Chondrocyte (in vitro differentiated cells): ENCODE data around the gene FLYWCH1. TPM values are rescaled to one million over a fixed set of nuclear protein-coding genes. Genes with fewer than 3 reads are reported as not detected.

Experiments used
- DNase-seq: peaks from one replicate; pipeline ENCODE4 v3.0.0; 2021; ENCODE audit warnings: mixed read lengths, low spot score
- H3K27ac Mint-ChIP-seq: one replicate; pipeline ENCODE4 v1.8.0; 2021; ENCODE audit warnings: mild to moderate bottlenecking, moderate library complexity, mixed read lengths; ENCODE audit not compliant: unreplicated experiment
- H3K27me3 Mint-ChIP-seq: 2 replicates; pipeline ENCODE4 v1.8.0; 2021; ENCODE audit warnings: low read depth, mixed read lengths
- H3K36me3 Mint-ChIP-seq: 2 replicates; pipeline ENCODE4 v1.8.0; 2021; ENCODE audit warnings: low read depth, mixed read lengths
- H3K4me1 Mint-ChIP-seq: 2 replicates; pipeline ENCODE4 v1.8.0; 2021; ENCODE audit warnings: low read depth, mild to moderate bottlenecking, mixed read lengths
- H3K4me3 Mint-ChIP-seq: one replicate; pipeline ENCODE4 v1.8.0; 2021; ENCODE audit warnings: mild to moderate bottlenecking, moderate library complexity, mixed read lengths; ENCODE audit not compliant: unreplicated experiment
- H3K9me3 Mint-ChIP-seq: 2 replicates; pipeline ENCODE4 v1.8.0; 2021; ENCODE audit warnings: low read depth, mixed read lengths
- total RNA-seq: library from RNA; stranded (reverse); gene quantifications from 3 replicates; pipeline ENCODE4 v1.2.1, GENCODE V29; 2021
- TF ChIP-seq, protein P1 (sequence below): fragments of 200-600 bp; sonication (generic); IDR thresholded peaks from 2 replicates; pipeline ENCODE4 v1.5.0; 2021; ENCODE audit warnings: antibody characterized with exemption, mild to moderate bottlenecking, moderate library complexity

FLYWCH1 gene
- total RNA-seq, 1 donor from 2014 or later, result 47.1 TPM

GRCh38 chr16:2882650-2883457 is 28.9 kb upstream of the FLYWCH1 start, which contains the start of gene FLYWCH2:
FLYWCH2 (plus strand) TSS chr16:2883215; CDS start chr16:2896450, 13,235 bp downstream.
- no peaks in the 10 kb centered on the region for H3K9me3 Mint-ChIP-seq
- peak within 1 kb of the TSS; percentile 97 for H3K27ac Mint-ChIP-seq
- H3K4me3 Mint-ChIP-seq, result peak within 1 kb of the TSS; percentile 87
- H3K27me3 Mint-ChIP-seq, result no peaks in the 10 kb centered on the region
- peaks cover 17% of the 10 kb centered on the region for H3K4me1 Mint-ChIP-seq
- TF ChIP-seq, protein P1, sequence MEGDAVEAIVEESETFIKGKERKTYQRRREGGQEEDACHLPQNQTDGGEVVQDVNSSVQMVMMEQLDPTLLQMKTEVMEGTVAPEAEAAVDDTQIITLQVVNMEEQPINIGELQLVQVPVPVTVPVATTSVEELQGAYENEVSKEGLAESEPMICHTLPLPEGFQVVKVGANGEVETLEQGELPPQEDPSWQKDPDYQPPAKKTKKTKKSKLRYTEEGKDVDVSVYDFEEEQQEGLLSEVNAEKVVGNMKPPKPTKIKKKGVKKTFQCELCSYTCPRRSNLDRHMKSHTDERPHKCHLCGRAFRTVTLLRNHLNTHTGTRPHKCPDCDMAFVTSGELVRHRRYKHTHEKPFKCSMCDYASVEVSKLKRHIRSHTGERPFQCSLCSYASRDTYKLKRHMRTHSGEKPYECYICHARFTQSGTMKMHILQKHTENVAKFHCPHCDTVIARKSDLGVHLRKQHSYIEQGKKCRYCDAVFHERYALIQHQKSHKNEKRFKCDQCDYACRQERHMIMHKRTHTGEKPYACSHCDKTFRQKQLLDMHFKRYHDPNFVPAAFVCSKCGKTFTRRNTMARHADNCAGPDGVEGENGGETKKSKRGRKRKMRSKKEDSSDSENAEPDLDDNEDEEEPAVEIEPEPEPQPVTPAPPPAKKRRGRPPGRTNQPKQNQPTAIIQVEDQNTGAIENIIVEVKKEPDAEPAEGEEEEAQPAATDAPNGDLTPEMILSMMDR, result peak; percentile 48
- peak; percentile 99 for DNase-seq
- no peaks in the 10 kb centered on the region for H3K36me3 Mint-ChIP-seq

GRCh38 chr16:2883458-2883908 is 28.2 kb upstream of the FLYWCH1 start:
- TF ChIP-seq, protein P1, result peak; percentile 15
- no peaks in the 10 kb centered on the region for H3K36me3 Mint-ChIP-seq
- H3K4me1 Mint-ChIP-seq, result peaks cover 17% of the 10 kb centered on the region
- DNase-seq, result peak; percentile 92
- H3K4me3 Mint-ChIP-seq, result peak overlapping the region; percentile 87
- peak overlapping the region; percentile 77 for H3K27ac Mint-ChIP-seq
- no peaks in the 10 kb centered on the region for H3K9me3 Mint-ChIP-seq
- no peaks in the 10 kb centered on the region for H3K27me3 Mint-ChIP-seq

DNA sequence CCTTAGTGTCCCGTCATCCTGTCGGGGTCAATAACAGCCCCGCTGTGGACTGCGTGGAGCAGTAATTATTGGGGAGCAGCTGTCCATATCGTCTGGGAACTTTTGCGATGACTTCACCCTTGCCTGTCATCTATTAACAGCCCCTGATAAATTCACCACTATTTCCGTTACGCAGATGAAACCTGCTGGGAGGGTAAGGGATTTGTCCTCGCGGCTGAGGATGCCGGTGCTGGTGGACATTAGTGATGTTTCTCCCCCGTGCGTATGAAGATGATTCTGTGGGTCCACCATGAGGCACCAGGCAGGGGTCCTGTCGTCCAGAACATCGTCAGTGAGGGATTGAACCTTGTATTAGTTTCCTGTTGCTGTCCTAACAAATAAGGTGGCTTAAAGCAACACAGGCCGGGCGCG is 27.7 kb upstream of the FLYWCH1 start:
- Mint-ChIP-seq H3K4me1 (peaks cover 17% of the 10 kb centered on the region), H3K36me3 (no peaks in the 10 kb centered on the region), H3K9me3 (no peaks in the 10 kb centered on the region), H3K27me3 (no peaks in the 10 kb centered on the region), H3K27ac (peak overlapping the region; percentile 77), H3K4me3 (peak overlapping the region; percentile 87)
- DNase-seq, result no peak
- TF ChIP-seq, protein P1, result no peak

GRCh38 chr16:2894231-2894630 is 17.5 kb upstream of the FLYWCH1 start:
- Mint-ChIP-seq H3K4me1 (peaks cover 22% of the 10 kb centered on the region), H3K27me3 (no peaks in the 10 kb centered on the region), H3K36me3 (no peaks in the 10 kb centered on the region), H3K27ac (no peak overlapping the region), H3K9me3 (no peaks in the 10 kb centered on the region), H3K4me3 (no peak overlapping the region)
- TF ChIP-seq, protein P1, result no peak
- no peak for DNase-seq

GRCh38 chr16:2895813-2896212 is 15.9 kb upstream of the FLYWCH1 start:
- Mint-ChIP-seq H3K9me3 (no peaks in the 10 kb centered on the region), H3K27ac (peak overlapping the region; percentile 27), H3K27me3 (no peaks in the 10 kb centered on the region), H3K36me3 (no peaks in the 10 kb centered on the region), H3K4me1 (peaks cover 18% of the 10 kb centered on the region), H3K4me3 (no peak overlapping the region)
- TF ChIP-seq, protein P1, result no peak
- no peak for DNase-seq
